ENCODE measurements around the gene CLDND2.

Gene CLDND2

GRCh38 chr19:51367565-51368365 lies 1.0 kb downstream of the CLDND2 start:
- Histone ChIP-seq H3K27ac (peak overlapping the region; percentile 89), H3K36me3 (no peaks in the 10 kb centered on the region), H4K20me1 (no peaks in the 10 kb centered on the region), H3K27me3 (no peaks in the 10 kb centered on the region), H3K4me1 (peaks cover 77% of the 10 kb centered on the region), H3K9ac (peak overlapping the region; percentile 85), H3K4me2 (peak overlapping the region; percentile 100), H3K4me3 (peak overlapping the region; percentile 83), H3K9me3 (no peaks in the 10 kb centered on the region)
- TF ChIP-seq Cebpa-rat (IDR thresholded peaks at IDR 0.05) = no peak

GRCh38 chr19:51367255-51367564 lies 1.6 kb downstream of the CLDND2 start:
- H3K27ac ChIP-seq = peak overlapping the region; percentile 89
- no peaks in the 10 kb centered on the region for H3K36me3 ChIP-seq
- H4K20me1 ChIP-seq = no peaks in the 10 kb centered on the region
- peaks cover 77% of the 10 kb centered on the region for H3K4me1 ChIP-seq
- H3K9me3 ChIP-seq = no peaks in the 10 kb centered on the region
- H3K9ac ChIP-seq = peak overlapping the region; percentile 85
- TF ChIP-seq Cebpa-rat (IDR thresholded peaks at IDR 0.05) = no peak
- H3K4me2 ChIP-seq = peak overlapping the region; percentile 100
- peak overlapping the region; percentile 83 for H3K4me3 ChIP-seq
- H3K27me3 ChIP-seq = no peaks in the 10 kb centered on the region

- Histone ChIP-seq H3K36me3 (no peaks in the 10 kb centered on the region), H3K4me1 (peaks cover 77% of the 10 kb centered on the region), H3K9ac (peak overlapping the region; percentile 90), H3K9me3 (no peaks in the 10 kb centered on the region), H3K4me3 (peak overlapping the region; percentile 83), H3K4me2 (peak overlapping the region; percentile 100), H3K27ac (peak overlapping the region; percentile 93), H4K20me1 (no peaks in the 10 kb centered on the region), H3K27me3 (no peaks in the 10 kb centered on the region)
- TF ChIP-seq Cebpa-rat (IDR thresholded peaks at IDR 0.05) = no peak
These were observed 2.2 kb downstream of the CLDND2 start for GRCh38 chr19:51366389-51367254.

GRCh38 chr19:51365965-51366388 lies 2.8 kb downstream of the CLDND2 start, which contains the start of gene ETFB:
ETFB (minus strand) TSS chr19:51366388; CDS start chr19:51366326, 62 bp downstream.
- peaks cover 71% of the 10 kb centered on the region for H3K4me1 ChIP-seq
- H3K27ac ChIP-seq = peak within 1 kb of the TSS; percentile 93
- H3K4me3 ChIP-seq = peak within 1 kb of the TSS; percentile 83
- no peak for TF ChIP-seq Cebpa-rat (IDR thresholded peaks at IDR 0.05)
- H3K36me3 ChIP-seq = no peaks in the 10 kb centered on the region
- peak within 1 kb of the TSS; percentile 100 for H3K4me2 ChIP-seq
- peak within 1 kb of the TSS; percentile 90 for H3K9ac ChIP-seq
- H3K9me3 ChIP-seq = no peaks in the 10 kb centered on the region
- no peaks in the 10 kb centered on the region for H4K20me1 ChIP-seq
- no peaks in the 10 kb centered on the region for H3K27me3 ChIP-seq

GRCh38 chr19:51365211-51365964 lies 3.4 kb downstream of the CLDND2 start:
- Histone ChIP-seq H3K9me3 (no peaks in the 10 kb centered on the region), H3K36me3 (no peaks in the 10 kb centered on the region), H3K27ac (peak overlapping the region; percentile 93), H3K27me3 (no peaks in the 10 kb centered on the region), H3K4me2 (peak overlapping the region; percentile 99), H3K4me3 (peak overlapping the region; percentile 83), H3K9ac (peak overlapping the region; percentile 90), H3K4me1 (peaks cover 65% of the 10 kb centered on the region), H4K20me1 (no peaks in the 10 kb centered on the region)
- TF ChIP-seq Cebpa-rat (IDR thresholded peaks at IDR 0.05) = no peak

GRCh38 chr19:51364200-51365106 lies 4.3 kb downstream of the CLDND2 start:
- Histone ChIP-seq H3K9ac (no peak overlapping the region), H3K36me3 (no peaks in the 10 kb centered on the region), H3K4me2 (peak overlapping the region; percentile 99), H4K20me1 (no peaks in the 10 kb centered on the region), H3K27ac (no peak overlapping the region), H3K4me3 (no peak overlapping the region), H3K27me3 (no peaks in the 10 kb centered on the region), H3K4me1 (peaks cover 55% of the 10 kb centered on the region), H3K9me3 (no peaks in the 10 kb centered on the region)
- no peak for TF ChIP-seq Cebpa-rat (IDR thresholded peaks at IDR 0.05)

- no peak overlapping the region for H3K27ac ChIP-seq
- peaks cover 45% of the 10 kb centered on the region for H3K4me1 ChIP-seq
- H4K20me1 ChIP-seq = no peaks in the 10 kb centered on the region
- H3K9me3 ChIP-seq = no peaks in the 10 kb centered on the region
- no peaks in the 10 kb centered on the region for H3K27me3 ChIP-seq
- 0 out of 2 replicates have a peak, but pooled peaks cover 4% of the 10 kb centered on the region for H3K36me3 ChIP-seq
- H3K9ac ChIP-seq = no peak overlapping the region
- TF ChIP-seq Cebpa-rat (IDR thresholded peaks at IDR 0.05) = no peak
- no peak overlapping the region for H3K4me2 ChIP-seq
- no peak overlapping the region for H3K4me3 ChIP-seq
These were observed 7.6 kb downstream of the CLDND2 start for GRCh38 chr19:51361239-51361638.

GRCh38 chr19:51359294-51359693 lies 9.5 kb downstream of the CLDND2 start:
- Histone ChIP-seq H3K4me2 (no peak overlapping the region), H3K4me1 (peaks cover 30% of the 10 kb centered on the region)

More at GRCh38 chr19:51359294-51359693, 9.5 kb downstream of the CLDND2 start:
- H3K4me3 ChIP-seq = no peak overlapping the region
- no peak overlapping the region for H3K9ac ChIP-seq
- H3K27me3 ChIP-seq = no peaks in the 10 kb centered on the region
- H3K9me3 ChIP-seq = no peaks in the 10 kb centered on the region
- H3K27ac ChIP-seq = no peak overlapping the region
- H3K36me3 ChIP-seq = 0 out of 2 replicates have a peak, but pooled peaks cover 5% of the 10 kb centered on the region
- TF ChIP-seq Cebpa-rat (IDR thresholded peaks at IDR 0.05) = no peak
- H4K20me1 ChIP-seq = no peaks in the 10 kb centered on the region

Data from BLaER1 (cell line).